Muscle of arm (tissue), 12 donors: ENCODE measurements around the gene FLYWCH1. TPM values are rescaled to one million over a fixed set of nuclear protein-coding genes. Genes with fewer than 3 reads are reported as not detected.

ENCODE experiments used
- DNase-seq: peaks from one replicate; pipeline ENCODE4 v3.0.0-alpha.2; 2013
- polyA plus RNA-seq, 12 donors: library from polyadenylated mRNA; unstranded; fragments of 120-200 nt; gene quantifications; one replicate each; pipeline ENCODE4 v1.2.1, GENCODE V29; 2013; ENCODE audit not compliant: insufficient read length in 12 of 12

Gene FLYWCH1
- polyA plus RNA-seq, 12 donors, result 11.7 to 27.5 (median 18.3) TPM; not detected in 1

- DNase-seq, result no peak
These were observed 69.6 kb downstream of the FLYWCH1 start for GRCh38 chr16:2981177-2981898.

DNA sequence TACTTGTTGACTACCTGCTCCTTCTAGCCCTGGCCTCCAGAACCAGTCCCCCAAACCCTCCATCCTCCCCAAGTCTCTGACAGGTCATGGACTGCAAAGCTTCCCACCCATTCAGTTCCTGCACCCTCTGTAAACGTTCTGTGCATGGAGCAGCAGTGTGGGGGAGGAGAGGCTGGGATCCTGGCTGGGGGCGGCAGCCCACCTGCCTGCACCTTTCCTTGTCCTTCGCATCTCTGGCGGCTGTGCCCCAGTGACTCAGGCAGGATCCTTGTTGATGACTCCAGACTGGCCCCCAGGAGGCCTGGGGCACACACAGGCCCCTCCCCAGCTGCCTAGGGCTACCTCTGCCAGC lies 70.1 kb downstream of the FLYWCH1 start:
- no peak for DNase-seq

DNA sequence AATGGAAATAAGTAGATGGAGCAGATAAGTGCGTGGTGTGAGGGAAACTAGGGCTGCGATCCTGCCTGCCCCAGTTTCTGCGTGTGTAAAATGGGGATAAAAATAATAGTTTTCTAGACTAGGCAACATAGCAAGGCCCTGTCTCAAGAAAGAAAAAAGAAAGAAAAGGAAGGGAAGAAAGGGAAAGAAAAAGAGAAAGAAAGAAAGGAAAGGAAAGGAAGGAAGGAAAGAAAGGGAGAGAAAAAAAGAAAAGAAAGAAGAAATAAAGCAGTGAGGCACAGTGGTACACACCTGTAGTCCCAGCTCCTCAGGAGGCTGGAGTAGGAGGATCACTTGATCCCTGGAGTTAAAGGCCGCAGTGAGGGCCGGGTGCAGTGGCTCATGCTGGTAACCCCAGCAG lies 70.7 kb downstream of the FLYWCH1 start:
- DNase-seq, result no peak

DNA sequence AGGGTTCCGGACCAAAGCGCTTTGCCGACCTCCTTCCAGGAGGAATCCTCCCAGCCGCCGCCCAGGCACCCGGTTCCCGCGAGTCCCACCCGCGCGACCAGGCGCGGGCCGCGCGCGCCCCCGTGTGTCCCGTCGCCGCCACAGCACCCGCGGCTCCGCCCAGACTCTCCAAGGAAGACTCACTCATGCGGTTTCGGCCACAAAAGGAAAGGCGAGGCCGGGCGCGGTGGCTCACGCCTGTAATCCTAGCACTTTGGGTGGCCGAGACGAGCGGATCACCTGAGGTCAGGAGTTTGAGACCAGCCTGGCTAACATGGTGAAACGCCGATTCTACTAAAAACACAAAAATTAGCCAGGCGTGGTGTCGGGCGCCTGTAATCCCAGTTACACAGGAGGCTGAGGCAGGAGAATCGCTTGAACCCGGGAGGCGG lies 72.0 kb downstream of the FLYWCH1 start:
- peak; percentile 52 for DNase-seq

- DNase-seq, result peak; percentile 66
These were observed 73.7 kb downstream of the FLYWCH1 start for GRCh38 chr16:2985462-2985861.

GRCh38 chr16:2985893-2986355 lies 74.2 kb downstream of the FLYWCH1 start:
- no peak for DNase-seq

DNA sequence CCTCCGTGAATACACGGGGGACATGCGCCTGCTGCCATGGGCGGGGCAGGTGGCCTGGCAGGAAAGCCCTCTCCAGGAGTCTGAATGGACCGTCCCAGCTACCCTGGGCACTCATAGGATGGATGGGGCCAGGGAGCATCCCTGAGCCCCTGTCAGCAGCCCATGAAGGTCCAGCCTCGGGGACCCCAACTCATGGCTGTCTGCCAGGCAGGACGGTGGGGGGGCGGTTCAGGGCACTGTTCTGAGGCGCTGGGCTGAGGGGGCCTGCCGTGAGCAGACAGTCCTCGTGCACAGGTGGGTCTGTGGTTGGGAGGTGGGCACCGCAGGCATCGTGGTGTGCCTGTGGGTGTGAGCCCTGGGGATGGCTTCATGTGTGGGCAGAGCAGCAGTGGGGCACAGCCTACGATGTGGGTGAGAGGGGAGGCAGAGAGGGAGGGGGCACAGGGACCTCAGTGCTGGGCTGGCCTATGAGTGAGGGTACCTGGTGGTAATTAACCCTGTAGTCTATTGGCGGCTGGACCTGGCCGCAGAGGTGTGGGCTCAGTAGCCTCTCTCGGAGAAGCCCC lies 75.0 kb downstream of the FLYWCH1 start:
- DNase-seq, result no peak

GRCh38 chr16:2987286-2987685 lies 75.6 kb downstream of the FLYWCH1 start:
- no peak for DNase-seq

DNA sequence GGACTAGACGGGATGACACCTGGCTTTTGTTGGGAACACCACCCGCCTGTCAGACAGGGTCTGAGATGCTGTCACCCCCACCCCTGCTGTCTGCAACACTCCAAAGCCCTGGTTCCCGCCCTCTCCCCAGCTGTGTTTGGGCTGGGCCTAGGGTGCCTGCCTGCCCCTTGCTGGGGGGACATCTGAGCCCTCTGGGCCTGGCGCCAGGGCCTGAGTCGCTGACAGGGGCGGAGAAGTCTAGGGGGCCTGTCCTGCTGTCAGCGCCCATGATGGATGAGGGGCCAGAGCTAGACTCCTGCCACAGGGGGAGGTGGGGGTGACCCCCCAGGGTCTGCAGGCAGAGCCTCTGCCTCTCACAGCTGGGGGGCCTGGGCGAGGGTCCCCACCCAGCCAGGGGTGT lies 76.1 kb downstream of the FLYWCH1 start:
- no peak for DNase-seq

DNA sequence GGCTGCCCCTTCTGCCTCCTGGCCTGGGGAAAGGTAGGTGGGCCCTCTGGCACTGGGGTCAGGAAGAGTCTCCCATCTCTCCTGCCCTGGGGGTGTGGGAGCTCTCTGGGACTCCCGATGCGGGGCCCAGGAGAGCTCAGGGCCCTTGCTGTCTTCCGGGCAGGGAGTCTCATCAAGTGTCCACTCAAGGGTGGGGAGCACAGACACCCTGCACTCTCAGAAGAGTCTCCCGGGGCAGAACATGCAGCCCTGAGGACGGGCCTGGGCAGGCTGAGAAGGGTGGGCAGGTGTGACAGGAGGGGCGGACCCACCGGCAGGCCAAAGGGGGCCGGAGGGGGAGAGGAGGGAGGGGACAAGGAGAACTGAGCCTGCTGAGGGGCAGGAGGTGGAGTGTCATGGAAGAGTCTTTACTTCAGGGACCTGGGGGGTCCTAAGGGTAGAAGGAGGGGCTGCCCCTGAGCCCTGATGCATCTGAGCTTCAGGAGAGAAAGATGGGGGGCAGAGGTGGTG lies 76.9 kb downstream of the FLYWCH1 start:
- DNase-seq, result no peak

- no peak for DNase-seq
These were observed 79.2 kb downstream of the FLYWCH1 start for GRCh38 chr16:2990891-2991290.

- no peak for DNase-seq
These were observed 80.0 kb downstream of the FLYWCH1 start for GRCh38 chr16:2991566-2992261.

DNA sequence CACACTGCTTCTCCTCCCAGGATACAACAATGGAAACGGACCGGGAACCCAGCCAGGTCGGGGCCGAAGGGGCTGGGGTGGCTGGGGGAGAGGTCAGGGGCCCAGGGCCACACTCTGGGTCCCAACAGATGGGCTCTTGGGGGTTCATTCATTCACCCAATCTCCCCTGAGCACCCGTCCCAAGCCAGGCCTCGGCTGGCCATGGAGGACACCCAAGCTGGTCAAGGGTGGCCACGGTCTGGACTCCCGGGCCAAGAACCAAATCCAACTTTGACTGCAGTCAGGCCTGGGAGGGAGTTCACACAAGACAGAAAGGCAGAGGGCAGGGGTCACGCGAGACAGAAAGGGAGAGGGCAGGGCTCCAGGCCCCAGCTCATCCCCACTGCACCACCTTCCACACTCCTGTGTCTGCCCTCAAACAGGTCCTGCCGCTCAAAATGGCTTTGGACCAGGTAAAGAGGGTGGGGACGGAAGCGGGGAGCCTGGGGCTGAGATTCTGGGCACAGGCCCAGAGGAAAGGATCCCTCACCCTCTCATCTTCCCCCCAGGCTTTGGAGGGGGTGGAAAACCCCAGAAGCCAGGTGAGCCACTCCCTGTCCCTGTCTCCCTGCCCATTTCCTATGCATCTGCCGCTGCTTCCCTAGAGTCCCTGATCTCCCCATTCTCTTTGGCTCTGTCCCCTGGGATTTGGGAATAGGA lies 80.8 kb downstream of the FLYWCH1 start:
- no peak for DNase-seq

DNA sequence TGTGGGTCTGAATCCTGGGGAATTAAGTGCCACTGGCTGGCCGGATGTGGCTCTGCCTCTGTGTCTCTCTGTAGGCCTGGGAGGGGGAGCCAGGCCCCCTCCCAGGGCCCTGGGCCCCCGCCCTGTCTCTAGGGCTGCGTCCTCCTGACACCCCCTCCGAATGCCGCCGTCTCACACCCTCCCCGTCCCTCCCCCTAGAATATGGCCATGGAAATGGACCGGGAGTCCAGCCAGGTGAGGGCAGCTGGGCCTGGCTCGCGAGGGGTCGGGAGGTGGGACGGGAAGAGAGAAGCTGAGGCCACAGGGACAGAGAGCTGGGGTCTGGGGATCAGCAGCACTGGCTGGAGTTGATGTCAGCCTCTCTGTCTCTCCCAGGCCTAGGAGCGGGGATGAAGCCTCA lies 84.6 kb downstream of the FLYWCH1 start:
- no peak for DNase-seq

GRCh38 chr16:2999929-3000328 lies 88.2 kb downstream of the FLYWCH1 start:
- no peak for DNase-seq

- DNase-seq, result no peak
These were observed 88.8 kb downstream of the FLYWCH1 start for GRCh38 chr16:3000540-3000939.

Other genes starting within 250 kb of the FLYWCH1 start
- 10 to 100 TPM in 11 of 12 donors, not detected in 1; 18.0 to 26.1 (median 21.0) TPM for gene KCTD5, start 229.4 kb upstream of the FLYWCH1 start, polyA plus RNA-seq
- gene PRSS27, start 191.7 kb upstream of the FLYWCH1 start, polyA plus RNA-seq, result 1 to 10 TPM in 7 of 12 donors, under 1 TPM in 3, not detected in 2; 0.87 to 1.8 (median 1.2) TPM
- gene SRRM2, start 159.3 kb upstream of the FLYWCH1 start, polyA plus RNA-seq, result 1,000 to 10,000 TPM in 1 of 12 donors, 100 to 1,000 TPM in 11; 311 to 1,481 (median 496) TPM
- 100 to 1,000 TPM in 10 of 12 donors, 10 to 100 TPM in 1, not detected in 1; 77.3 to 189 (median 135) TPM for gene ELOB, start 134.7 kb upstream of the FLYWCH1 start, polyA plus RNA-seq
- gene PRSS33, start 124.4 kb upstream of the FLYWCH1 start, polyA plus RNA-seq, result not detected
- gene PRSS41, start 113.5 kb upstream of the FLYWCH1 start, polyA plus RNA-seq, result not detected
- under 1 TPM in 3 of 12 donors, not detected in 9; 0.18 to 0.46 (median 0.19) TPM for gene PRSS21, start 94.7 kb upstream of the FLYWCH1 start, polyA plus RNA-seq
- gene ZG16B, start 81.6 kb upstream of the FLYWCH1 start, polyA plus RNA-seq, result under 1 TPM in 7 of 12 donors, not detected in 5; 0.23 to 0.97 (median 0.37) TPM
- gene PRSS22, start 53.8 kb upstream of the FLYWCH1 start, polyA plus RNA-seq, result 1 to 10 TPM in 2 of 12 donors, under 1 TPM in 2, not detected in 8; 0.13 to 2.1 (median 1.3) TPM
- gene FLYWCH2, start 28.7 kb upstream of the FLYWCH1 start, polyA plus RNA-seq, result 10 to 100 TPM in 11 of 12 donors, not detected in 1; 11.6 to 40.5 (median 15.6) TPM
- 10 to 100 TPM in 2 of 12 donors, 1 to 10 TPM in 9, not detected in 1; 2.6 to 37.4 (median 5.2) TPM for gene KREMEN2, start 52.3 kb downstream of the FLYWCH1 start, polyA plus RNA-seq
- gene PAQR4, start 57.4 kb downstream of the FLYWCH1 start, polyA plus RNA-seq, result 10 to 100 TPM in 2 of 12 donors, 1 to 10 TPM in 9, not detected in 1; 4.8 to 16.7 (median 6.4) TPM
- gene PKMYT1, start 68.5 kb downstream of the FLYWCH1 start, polyA plus RNA-seq, result 10 to 100 TPM in 7 of 12 donors, 1 to 10 TPM in 4, not detected in 1; 7.3 to 22.6 (median 11.2) TPM
- gene CLDN9, start 101.0 kb downstream of the FLYWCH1 start, polyA plus RNA-seq, result 1 to 10 TPM in 8 of 12 donors, under 1 TPM in 3, not detected in 1; 0.39 to 5.2 (median 2.0) TPM
- gene CLDN6, start 106.3 kb downstream of the FLYWCH1 start, polyA plus RNA-seq, result 1 to 10 TPM in 3 of 12 donors, under 1 TPM in 7, not detected in 2; 0.26 to 9.1 (median 0.41) TPM
- 100 to 1,000 TPM in 1 of 12 donors, 10 to 100 TPM in 10, not detected in 1; 17.2 to 159 (median 35.9) TPM for gene TNFRSF12A, start 108.4 kb downstream of the FLYWCH1 start, polyA plus RNA-seq
- 100 to 1,000 TPM in 7 of 12 donors, 10 to 100 TPM in 4, not detected in 1; 82.4 to 162 (median 104) TPM for gene HCFC1R1, start 112.0 kb downstream of the FLYWCH1 start, polyA plus RNA-seq
- gene THOC6, start 112.1 kb downstream of the FLYWCH1 start, polyA plus RNA-seq, result 100 to 1,000 TPM in 1 of 12 donors, 10 to 100 TPM in 11; 14.4 to 839 (median 18.9) TPM
- gene BICDL2, start 125.0 kb downstream of the FLYWCH1 start, polyA plus RNA-seq, result 1 to 10 TPM in 4 of 12 donors, not detected in 8; 1.0 to 7.7 (median 2.8) TPM
- 1 to 10 TPM in 10 of 12 donors, not detected in 2; 1.1 to 5.9 (median 2.0) TPM for gene MMP25, start 134.6 kb downstream of the FLYWCH1 start, polyA plus RNA-seq
- 100 to 1,000 TPM in 7 of 12 donors, 10 to 100 TPM in 4, not detected in 1; 34.5 to 228 (median 112) TPM for gene IL32, start 153.7 kb downstream of the FLYWCH1 start, polyA plus RNA-seq
- under 1 TPM in 8 of 12 donors, not detected in 4; 0.22 to 0.67 (median 0.31) TPM for gene ZSCAN10, start 187.4 kb downstream of the FLYWCH1 start, polyA plus RNA-seq
- 10 to 100 TPM in 11 of 12 donors, not detected in 1; 10.3 to 20.5 (median 12.4) TPM for gene ZNF205, start 200.7 kb downstream of the FLYWCH1 start, polyA plus RNA-seq
- 10 to 100 TPM in 4 of 12 donors, 1 to 10 TPM in 7, not detected in 1; 7.3 to 13.0 (median 9.5) TPM for gene ZNF213, start 223.1 kb downstream of the FLYWCH1 start, polyA plus RNA-seq